ENCODE data around the gene STRIP1. TPM values are rescaled to one million over a fixed set of nuclear protein-coding genes. Genes with fewer than 3 reads are reported as not detected.

STRIP1 gene
- total and polyA plus RNA-seq, 2 of the 8 experiments (the other 6 are each of a cell fraction or from before 2014, with no cell fraction given), result 21.3 to 45.6 TPM

- TF ChIP-seq CREB1 (IDR thresholded peaks at IDR 0.05) (no peak), CBX8 (IDR thresholded peaks at IDR 0.05; ENCODE audit: borderline replicate concordance, low read depth, low read length) (peak; percentile 91; the same call in 1 of the 2 replicates), BRCA1 (IDR thresholded peaks at IDR 0.05; ENCODE audit: low read depth, low read length) (no peak), USF2 (IDR thresholded peaks at IDR 0.05; ENCODE audit: low read length) (no peak)
These were observed 49.4 kb downstream of the STRIP1 start (continued) for GRCh38 chr1:110083866-110084226.
